ENCODE results near the gene ZKSCAN4.

The ZKSCAN4 gene

GRCh38 chr6:28252009-28252975 is at the start of gene ZKSCAN4:
TSS of gene ZKSCAN4 (minus strand) at chr6:28252269. CDS start at chr6:28251980, 289 bp downstream.
- peak within 1 kb of the TSS; percentile 87 for H3K4me3 ChIP-seq (ENCODE audit: low read depth, low read length)
- DNase-seq (ENCODE audit: low read depth) = peak; percentile 96
- no peak for TF ChIP-seq CTCF (conservative IDR thresholded peaks at IDR 0.05; ENCODE audit: low read depth, low read length)

DNA sequence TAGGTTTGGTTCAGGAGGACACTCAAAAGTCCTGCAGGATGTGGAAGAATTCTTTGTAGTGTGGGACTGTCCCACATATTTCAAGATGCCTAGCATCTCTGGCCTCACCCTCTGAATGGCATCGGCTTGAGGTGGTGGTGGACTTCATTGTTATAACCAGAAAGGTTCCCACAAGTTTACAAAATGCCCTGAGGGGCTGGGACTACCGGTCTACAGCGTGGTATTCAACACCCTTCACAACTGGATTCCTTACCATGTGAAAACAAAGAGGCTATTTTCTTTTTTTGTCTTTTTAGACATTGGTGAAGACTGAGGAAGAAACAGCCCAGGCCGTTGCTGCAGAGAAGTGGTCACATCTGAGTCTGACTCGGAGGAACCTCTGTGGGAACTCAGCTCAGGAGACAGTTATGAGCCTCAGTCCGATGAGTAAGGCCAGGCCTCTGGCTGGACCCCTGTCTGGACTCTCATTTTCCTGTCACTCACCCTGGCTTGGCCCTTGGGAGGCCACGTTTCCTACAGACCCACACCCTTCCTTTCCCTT is 44.5 kb upstream of the ZKSCAN4 start:
- H3K4me3 ChIP-seq (ENCODE audit: low read depth, low read length) = no peak overlapping the region
- no peak for TF ChIP-seq CTCF (conservative IDR thresholded peaks at IDR 0.05; ENCODE audit: low read depth, low read length)
- no peak for DNase-seq (ENCODE audit: low read depth)

GRCh38 chr6:28295326-28295725 is 43.3 kb upstream of the ZKSCAN4 start:
- no peak for DNase-seq (ENCODE audit: low read depth)
- TF ChIP-seq CTCF (conservative IDR thresholded peaks at IDR 0.05; ENCODE audit: low read depth, low read length) = no peak
- no peak overlapping the region for H3K4me3 ChIP-seq (ENCODE audit: low read depth, low read length)

- DNase-seq (ENCODE audit: low read depth) = no peak
- no peak overlapping the region for H3K4me3 ChIP-seq (ENCODE audit: low read depth, low read length)
- TF ChIP-seq CTCF (conservative IDR thresholded peaks at IDR 0.05; ENCODE audit: low read depth, low read length) = no peak
Observed at GRCh38 chr6:28291573-28291972, 39.5 kb upstream of the ZKSCAN4 start.

GRCh38 chr6:28282926-28283325 is 30.9 kb upstream of the ZKSCAN4 start:
- DNase-seq (ENCODE audit: low read depth) = peak; percentile 19
- no peak overlapping the region for H3K4me3 ChIP-seq (ENCODE audit: low read depth, low read length)
- no peak for TF ChIP-seq CTCF (conservative IDR thresholded peaks at IDR 0.05; ENCODE audit: low read depth, low read length)

DNA sequence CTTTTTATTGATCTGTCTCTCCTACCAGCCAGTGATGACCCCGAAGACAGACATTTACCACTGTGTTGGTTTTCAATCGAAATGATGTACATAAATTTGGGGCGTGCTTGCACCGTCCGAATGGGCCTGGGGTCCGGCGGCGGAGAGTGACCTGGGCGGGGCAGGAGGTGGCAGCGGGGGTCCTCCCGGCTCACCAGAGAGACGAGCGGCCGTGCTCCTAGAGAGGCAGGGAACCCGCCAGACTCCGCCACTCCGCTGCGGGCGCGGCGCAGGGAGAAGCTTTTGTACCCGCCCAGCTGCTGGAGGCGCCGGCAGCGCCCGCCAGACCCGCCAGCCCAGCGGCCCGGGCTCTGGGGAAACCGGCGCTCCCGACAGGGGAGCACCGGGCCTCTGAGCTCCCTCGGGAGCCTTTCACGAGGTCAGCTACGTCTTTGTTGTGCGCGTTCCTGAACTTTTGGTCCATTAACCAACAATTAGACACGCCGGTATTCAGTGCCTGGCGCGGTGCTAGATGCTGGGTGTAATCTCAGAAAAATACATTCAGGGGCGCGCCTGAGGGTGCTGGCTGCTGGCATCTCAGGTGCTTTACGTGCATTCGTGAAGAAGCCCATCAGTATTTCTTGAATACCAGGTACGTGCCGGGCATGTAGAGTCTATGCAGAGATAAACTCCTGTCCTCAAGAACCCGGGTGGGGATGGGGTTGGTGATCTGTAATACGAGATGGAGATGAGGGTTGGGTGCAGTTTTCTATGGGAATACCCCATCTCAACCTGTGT is 29.4 kb upstream of the ZKSCAN4 start, which contains the start of gene PGBD1:
Gene PGBD1, plus strand, starts transcription at position 285 of the 777 bp plus-strand sequence. CDS start 2,242 bp downstream, outside the sequence.
- TF ChIP-seq CTCF (conservative IDR thresholded peaks at IDR 0.05; ENCODE audit: low read depth, low read length) = no peak
- H3K4me3 ChIP-seq (ENCODE audit: low read depth, low read length) = peak within 1 kb of the TSS; percentile 70
- peak; percentile 78 for DNase-seq (ENCODE audit: low read depth)

Data from choroid plexus epithelial cell (primary cell).